Lower leg skin (tissue), 4 donors: ENCODE measurements around the gene STARD13. TPM values are rescaled to one million over a fixed set of nuclear protein-coding genes. Genes with fewer than 3 reads are reported as not detected.

Source experiments
- DNase-seq, 2 donors: peaks; one replicate each; pipeline ENCODE4 v3.0.0-alpha.2; 2019; ENCODE audit warnings: low spot score in 2 of 2
- H3K4me3 ChIP-seq: fragments of 200-600 bp; sonication (generic); 2 replicates; pipeline ENCODE4 v1.5.1; 2017; ENCODE audit warnings: mild to moderate bottlenecking, low read depth; ENCODE audit not compliant: poor library complexity, severe bottlenecking
- POLR2A ChIP-seq, 2 donors: fragments of 450-650 bp; IDR thresholded peaks; one replicate each; pipeline ENCODE4 v1.6.1; 2016 to 2017; ENCODE audit warnings: antibody characterized with exemption in 2 of 2, mild to moderate bottlenecking in 1 of 2, moderate library complexity in 1 of 2
- WGBS, 2 donors: methylation state at CpG; one replicate each; pipeline ENCODE4 v1.1.5; 2018; 5-methylcytosine and 5-hydroxymethylcytosine counted together
- intact Hi-C: fragments of 100-400 bp; cut with DNase I; formaldehyde crosslinking; loops from one replicate; pipeline ENCODE4 v1.15.0; 2023; ENCODE audit warnings: low total_unique reads
- total RNA-seq, 4 donors: library from RNA; depleted of rRNA; stranded (reverse); fragments of >200 nt; gene quantifications; one replicate each; pipeline ENCODE4 v1.1.0, GENCODE V29; 2016
- TF ChIP-seq, protein P1 (sequence below), 3 donors: fragments of 450-650 bp; IDR thresholded peaks; one replicate each; pipeline ENCODE4 v1.5.1; 2016; ENCODE audit warnings: antibody characterized with exemption in 3 of 3, mild to moderate bottlenecking in 3 of 3, moderate library complexity in 2 of 3

Gene STARD13
- total RNA-seq, 4 donors from 2014 or later = 15.7 to 22.5 (median 19.6) TPM

DNA sequence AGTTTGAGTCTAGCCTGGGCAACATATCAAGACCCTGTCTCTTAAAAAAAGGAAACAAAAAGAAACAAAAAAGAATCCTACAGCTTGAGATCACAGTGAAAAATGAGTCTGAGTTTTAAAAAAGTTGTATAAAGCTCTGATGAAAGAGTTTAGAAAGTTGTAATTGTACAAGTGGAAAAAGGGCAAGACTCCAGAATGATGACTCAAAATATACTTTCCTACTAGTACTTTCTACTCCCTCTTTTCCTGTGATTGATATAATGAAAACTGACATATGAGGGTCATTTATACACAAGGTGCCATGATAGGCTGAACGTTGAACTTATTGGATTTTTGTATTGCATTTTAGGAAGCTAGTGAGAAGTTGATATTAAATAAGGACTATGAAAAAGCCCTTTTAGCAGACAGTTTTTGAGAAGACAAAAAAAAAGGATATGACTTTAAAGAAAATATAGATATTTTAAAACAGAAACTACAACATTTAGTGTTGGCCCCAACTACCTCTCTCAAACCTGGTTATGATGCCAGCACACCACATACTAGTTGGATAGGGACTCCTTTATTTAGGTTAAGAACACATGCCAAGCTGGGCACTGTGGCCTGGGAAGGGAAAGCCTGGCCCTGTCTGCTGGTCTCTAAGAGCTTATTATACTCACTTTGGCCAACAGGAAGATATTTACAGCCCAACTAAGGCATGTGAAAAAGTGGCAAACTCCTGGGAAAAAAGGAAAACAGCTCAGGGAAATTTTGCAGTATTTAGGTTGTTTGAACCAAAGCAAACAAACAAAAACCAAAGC lies 152.7 kb downstream of the STARD13 start:
- no peak for DNase-seq
- intact Hi-C loops = no loop called here
- TF ChIP-seq, protein P1, sequence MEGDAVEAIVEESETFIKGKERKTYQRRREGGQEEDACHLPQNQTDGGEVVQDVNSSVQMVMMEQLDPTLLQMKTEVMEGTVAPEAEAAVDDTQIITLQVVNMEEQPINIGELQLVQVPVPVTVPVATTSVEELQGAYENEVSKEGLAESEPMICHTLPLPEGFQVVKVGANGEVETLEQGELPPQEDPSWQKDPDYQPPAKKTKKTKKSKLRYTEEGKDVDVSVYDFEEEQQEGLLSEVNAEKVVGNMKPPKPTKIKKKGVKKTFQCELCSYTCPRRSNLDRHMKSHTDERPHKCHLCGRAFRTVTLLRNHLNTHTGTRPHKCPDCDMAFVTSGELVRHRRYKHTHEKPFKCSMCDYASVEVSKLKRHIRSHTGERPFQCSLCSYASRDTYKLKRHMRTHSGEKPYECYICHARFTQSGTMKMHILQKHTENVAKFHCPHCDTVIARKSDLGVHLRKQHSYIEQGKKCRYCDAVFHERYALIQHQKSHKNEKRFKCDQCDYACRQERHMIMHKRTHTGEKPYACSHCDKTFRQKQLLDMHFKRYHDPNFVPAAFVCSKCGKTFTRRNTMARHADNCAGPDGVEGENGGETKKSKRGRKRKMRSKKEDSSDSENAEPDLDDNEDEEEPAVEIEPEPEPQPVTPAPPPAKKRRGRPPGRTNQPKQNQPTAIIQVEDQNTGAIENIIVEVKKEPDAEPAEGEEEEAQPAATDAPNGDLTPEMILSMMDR (IDR thresholded peaks at IDR 0.05) = no peak
- no peak for TF ChIP-seq POLR2A (IDR thresholded peaks at IDR 0.05)
- no peak overlapping the region for H3K4me3 ChIP-seq
- 71 to 75% methylated on average over 1 of the region's 1 CpG for WGBS, 2 donors

DNA sequence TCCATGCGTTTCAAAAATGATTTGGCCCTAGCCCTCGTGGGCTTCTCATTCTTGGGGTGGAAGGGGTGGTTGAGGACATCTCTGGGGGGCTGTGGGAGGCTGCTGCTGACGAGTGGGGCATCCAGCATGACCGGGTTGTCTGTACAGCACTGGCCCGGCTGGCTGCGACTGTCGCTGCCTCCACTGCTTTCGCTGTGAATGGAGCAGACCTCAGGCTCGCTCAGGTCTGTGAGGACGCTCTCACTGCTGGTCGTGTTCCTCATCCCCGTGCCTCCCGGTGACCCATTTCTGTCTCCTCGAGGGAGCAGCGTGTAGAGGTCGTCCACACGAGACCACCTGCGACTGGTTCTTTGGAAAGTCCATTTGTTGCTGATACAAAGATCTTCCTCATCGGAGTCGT lies 155.7 kb downstream of the STARD13 start:
- TF ChIP-seq, protein P1 (IDR thresholded peaks at IDR 0.05) = no peak
- TF ChIP-seq POLR2A (IDR thresholded peaks at IDR 0.05) = no peak
- no peak overlapping the region for H3K4me3 ChIP-seq
- no peak for DNase-seq
- WGBS, 2 donors = 90 to 97% methylated on average over 19 to 20 of the region's 20 CpGs
- intact Hi-C loops = no loop called here

DNA sequence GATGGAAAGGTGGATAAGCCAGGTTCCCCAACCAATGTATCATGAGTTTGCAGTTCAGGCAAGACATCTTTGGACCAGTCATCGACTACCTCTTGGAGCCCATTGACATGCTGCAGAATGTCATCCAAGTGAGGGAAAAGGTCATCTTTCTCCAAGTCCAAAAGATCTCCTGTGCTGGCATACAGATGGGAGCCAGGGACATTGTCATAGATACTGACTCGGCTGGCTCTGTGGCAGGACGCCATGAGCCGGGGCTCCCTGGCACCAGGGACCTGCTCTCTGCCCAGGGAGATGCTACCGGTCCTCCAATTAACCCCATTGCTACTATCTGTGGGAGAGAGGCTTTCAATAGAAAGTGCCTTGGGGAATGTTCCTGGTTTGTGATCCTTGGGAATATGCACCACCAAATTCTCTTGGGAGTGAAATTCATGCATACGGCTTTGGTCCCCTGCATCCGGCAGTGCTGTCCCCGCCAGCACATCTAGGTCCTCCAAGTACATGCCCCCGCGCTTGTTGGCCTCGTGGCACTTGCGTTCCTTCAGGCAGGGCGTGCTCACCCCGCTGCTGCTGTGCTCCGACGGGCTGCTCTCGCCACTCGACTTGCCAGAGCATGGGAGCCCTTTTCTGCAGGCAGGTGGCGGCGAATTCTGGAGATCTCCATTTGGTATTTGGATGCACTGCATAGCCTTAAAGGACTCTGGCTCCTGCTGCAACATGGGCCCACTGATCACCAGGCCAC lies 156.3 kb downstream of the STARD13 start:
- intact Hi-C loops = no loop called here
- TF ChIP-seq, protein P1 (IDR thresholded peaks at IDR 0.05) = no peak
- TF ChIP-seq POLR2A (IDR thresholded peaks at IDR 0.05) = no peak
- no peak for DNase-seq
- no peak overlapping the region for H3K4me3 ChIP-seq
- WGBS, 2 donors = 90 to 93% methylated on average over 20 of the region's 20 CpGs

DNA sequence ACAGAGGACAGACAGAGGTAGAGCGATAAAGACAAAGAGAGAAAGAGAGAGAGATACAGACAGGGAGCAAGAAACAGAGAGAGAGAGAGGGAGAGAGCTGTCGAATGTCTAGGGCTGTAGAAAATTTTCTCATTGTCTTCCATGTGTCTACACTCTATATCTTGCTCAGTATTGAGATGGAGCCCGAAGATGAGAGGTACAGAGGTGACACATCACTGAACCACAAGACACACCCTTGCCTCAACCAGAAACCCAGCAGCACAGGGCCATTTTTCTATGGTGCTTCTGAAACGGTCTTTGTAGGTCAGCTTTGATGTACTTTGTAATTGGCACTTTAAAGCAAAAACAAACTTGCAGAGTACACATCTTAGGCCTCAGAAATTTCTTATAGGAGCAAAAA lies 157.4 kb downstream of the STARD13 start:
- no peak for TF ChIP-seq POLR2A (IDR thresholded peaks at IDR 0.05)
- TF ChIP-seq, protein P1 (IDR thresholded peaks at IDR 0.05) = no peak
- intact Hi-C loops = no loop called here
- 86 to 87% methylated on average over 4 of the region's 4 CpGs for WGBS, 2 donors
- no peak overlapping the region for H3K4me3 ChIP-seq
- DNase-seq = no peak

DNA sequence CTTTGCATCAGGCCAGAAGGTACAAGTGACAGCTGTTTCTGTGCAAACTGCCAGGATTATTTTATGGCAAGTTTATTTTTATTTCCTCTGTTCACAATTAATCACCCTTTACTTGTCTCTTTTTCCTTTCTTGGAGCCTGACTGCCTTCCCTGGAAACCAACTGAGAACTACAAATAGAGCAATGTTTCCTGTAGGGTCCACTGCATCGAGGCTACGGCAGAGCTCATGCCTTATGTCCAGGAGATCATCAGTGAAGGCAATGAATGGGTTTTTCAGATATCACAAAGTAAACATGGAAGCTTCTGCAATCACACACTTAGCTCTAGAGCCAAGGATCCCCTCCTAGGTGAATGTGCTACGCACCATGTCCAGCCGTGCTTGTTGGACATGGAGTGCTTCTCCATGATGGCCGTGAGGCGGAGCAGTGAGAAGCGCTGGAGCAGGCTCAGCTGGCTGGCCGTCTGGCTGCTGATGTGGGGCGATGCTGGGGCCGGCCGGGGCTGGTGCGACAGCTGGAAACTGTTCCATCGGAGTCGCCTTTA lies 158.5 kb downstream of the STARD13 start:
- no peak overlapping the region for H3K4me3 ChIP-seq
- WGBS, 2 donors = 76 to 82% methylated on average over 14 of the region's 14 CpGs
- no peak for DNase-seq
- TF ChIP-seq POLR2A (IDR thresholded peaks at IDR 0.05) = no peak
- TF ChIP-seq, protein P1 (IDR thresholded peaks at IDR 0.05) = no peak
- intact Hi-C loops = no loop called here
